GM21786 (cell line): ENCODE measurements around the gene ZNF496.
"Not testable (repeated sequence)": the region's sequence is repeated elsewhere in the genome, so short reads cannot be mapped to it uniquely, and the experiment has no call there.

Source experiments
- ATAC-seq: cut with Tn5 transposase; IDR thresholded peaks from one replicate; pipeline ENCODE4 v1.9.1; 2021; ENCODE audit not compliant: unreplicated experiment

The ZNF496 gene

GRCh38 chr1:247331525-247332214, at the start of gene ZNF496:
ZNF496 (minus strand) TSS chr1:247331867; CDS start chr1:247329578, 2,289 bp downstream.
- ATAC-seq: peak; percentile 62

GRCh38 chr1:247378334-247379073, 46.8 kb upstream of the ZNF496 start:
- no peak for ATAC-seq

- ATAC-seq: not testable (repeated sequence)
These were observed 46.0 kb upstream of the ZNF496 start for GRCh38 chr1:247377656-247378055.

GRCh38 chr1:247376659-247377058, 45.0 kb upstream of the ZNF496 start:
- ATAC-seq: no peak

GRCh38 chr1:247375747-247376146, 44.1 kb upstream of the ZNF496 start:
- no peak for ATAC-seq

- not testable (repeated sequence) for ATAC-seq
These were observed 43.1 kb upstream of the ZNF496 start for GRCh38 chr1:247374651-247375334.

- peak; percentile 64 for ATAC-seq
These were observed 42.1 kb upstream of the ZNF496 start for GRCh38 chr1:247373721-247374141.

GRCh38 chr1:247371801-247372259, 40.2 kb upstream of the ZNF496 start:
- ATAC-seq: no peak

GRCh38 chr1:247370786-247371732, 39.4 kb upstream of the ZNF496 start:
- no peak for ATAC-seq

GRCh38 chr1:247368490-247369145, 37.0 kb upstream of the ZNF496 start:
- no peak for ATAC-seq

GRCh38 chr1:247367786-247368422, 36.2 kb upstream of the ZNF496 start:
- ATAC-seq: no peak

GRCh38 chr1:247366926-247367645, 35.4 kb upstream of the ZNF496 start:
- ATAC-seq: no peak

GRCh38 chr1:247366345-247366744, 34.7 kb upstream of the ZNF496 start:
- ATAC-seq: not testable (repeated sequence)

- ATAC-seq: no peak
These were observed 33.4 kb upstream of the ZNF496 start for GRCh38 chr1:247365023-247365422.

- not testable (repeated sequence) for ATAC-seq
These were observed 31.3 kb upstream of the ZNF496 start for GRCh38 chr1:247363000-247363399.

GRCh38 chr1:247362153-247362552, 30.5 kb upstream of the ZNF496 start:
- ATAC-seq: no peak

GRCh38 chr1:247360991-247361731, 29.5 kb upstream of the ZNF496 start:
- ATAC-seq: no peak
